CD4-positive, CD25-positive, alpha-beta regulatory T cell (primary cell): ENCODE measurements around the gene EMILIN2. TPM values are rescaled to one million over a fixed set of nuclear protein-coding genes. Genes with fewer than 3 reads are reported as not detected.

ENCODE experiments used
- polyA plus RNA-seq, 4 donors: library from polyadenylated mRNA; unstranded; fragments of 300-500 nt; fragmentation: Illumina TruSeq; gene quantifications; one replicate each; pipeline ENCODE4 v1.2.3, GENCODE V29; 2021
- total RNA-seq: library from RNA; stranded (reverse); gene quantifications from one replicate; pipeline ENCODE4 v1.2.3, GENCODE V29; 2022

EMILIN2 gene
- total and polyA plus RNA-seq, 5 donors from 2014 or later: 1.7 to 4.6 (median 2.1) TPM

Other genes starting within 250 kb of the EMILIN2 start
- 671 TPM for gene SMCHD1, start 191.3 kb upstream of the EMILIN2 start, total RNA-seq
- gene SMCHD1, start 191.3 kb upstream of the EMILIN2 start, polyA plus RNA-seq: 10 to 100 TPM; 59.1 to 78.8 (median 65.5) TPM
- gene LPIN2, start 166.1 kb downstream of the EMILIN2 start, total RNA-seq: 61.2 TPM
- gene LPIN2, start 166.1 kb downstream of the EMILIN2 start, polyA plus RNA-seq: 10 to 100 TPM; 39.3 to 52.7 (median 44.8) TPM